HepG2 (cell line): ENCODE measurements around the gene SECTM1. TPM values are rescaled to one million over a fixed set of nuclear protein-coding genes. Genes with fewer than 3 reads are reported as not detected.

Experiments used
- CENPT ChIP-seq: sonication (generic); formaldehyde crosslinking; IDR thresholded peaks from 2 replicates; pipeline ENCODE4 v1.8.0; 2022; ENCODE audit warnings: low read depth, mild to moderate bottlenecking, moderate library complexity, missing genetic modification reagents
- DPF2 ChIP-seq: sonication (generic); formaldehyde crosslinking; IDR thresholded peaks from 2 replicates; pipeline ENCODE4 v1.4.0; 2020; ENCODE audit warnings: mild to moderate bottlenecking, low read depth, missing genetic modification reagents, borderline replicate concordance
- HIVEP1 ChIP-seq: sonication (generic); formaldehyde crosslinking; IDR thresholded peaks from 2 replicates; pipeline ENCODE4 v1.4.0; 2020; ENCODE audit warnings: mild to moderate bottlenecking, missing genetic modification reagents
- KDM4B ChIP-seq: sonication (generic); formaldehyde crosslinking; IDR thresholded peaks from 2 replicates; pipeline ENCODE4 v1.4.0; 2020; ENCODE audit warnings: missing genetic modification reagents
- MED8 ChIP-seq: sonication (generic); formaldehyde crosslinking; IDR thresholded peaks from 2 replicates; pipeline ENCODE4 v1.8.1; 2023; ENCODE audit warnings: mild to moderate bottlenecking, missing genetic modification reagents; ENCODE audit not compliant: insufficient replicate concordance
- MIER2 ChIP-seq: IDR thresholded peaks from 2 replicates; pipeline ENCODE4 v1.6.1; 2016; ENCODE audit warnings: missing biosample characterization, missing genetic modification reagents
- MTF2 ChIP-seq: sonication (generic); formaldehyde crosslinking; IDR thresholded peaks from 2 replicates; pipeline ENCODE4 v1.5.0; 2020; ENCODE audit warnings: missing genetic modification reagents, borderline replicate concordance
- NFKB2 ChIP-seq: sonication (generic); formaldehyde crosslinking; IDR thresholded peaks from 2 replicates; pipeline ENCODE4 v1.4.0; 2020; ENCODE audit warnings: missing genetic modification reagents, borderline replicate concordance
- NFYC ChIP-seq: IDR thresholded peaks from 2 replicates; pipeline ENCODE4 v1.6.1; 2016; ENCODE audit warnings: missing genetic modification reagents, missing compliant biosample characterization
- PHF5A ChIP-seq: IDR thresholded peaks from one replicate; pipeline ENCODE4 v1.6.1; 2018; ENCODE audit warnings: low read depth, missing genetic modification reagents; ENCODE audit not compliant: unreplicated experiment
- SKI ChIP-seq: fragments of 450-650 bp; IDR thresholded peaks from one replicate; pipeline ENCODE4 v1.6.1; 2018; ENCODE audit warnings: mild to moderate bottlenecking; ENCODE audit not compliant: partially characterized antibody
- SP2 ChIP-seq: sonication (generic); formaldehyde crosslinking; IDR thresholded peaks from 2 replicates; pipeline ENCODE4 v1.5.1; 2020; ENCODE audit warnings: mild to moderate bottlenecking, missing genetic modification reagents
- TGIF2 ChIP-seq: IDR thresholded peaks from 2 replicates; pipeline ENCODE4 v1.6.1; 2016; ENCODE audit warnings: control low read depth, missing compliant biosample characterization
- TRAFD1 ChIP-seq: sonication (generic); formaldehyde crosslinking; IDR thresholded peaks from 2 replicates; pipeline ENCODE4 v1.5.1; 2020; ENCODE audit warnings: missing genetic modification reagents, mild to moderate bottlenecking, borderline replicate concordance
- ZNF143 ChIP-seq: sonication (generic); formaldehyde crosslinking; IDR thresholded peaks from 2 replicates; pipeline ENCODE4 v1.4.0; 2020; ENCODE audit warnings: missing genetic modification reagents
- ZNF232 ChIP-seq: sonication (generic); formaldehyde crosslinking; IDR thresholded peaks from 2 replicates; pipeline ENCODE4 v1.4.0; 2020; ENCODE audit warnings: missing genetic modification reagents, borderline replicate concordance
- ZNF263 ChIP-seq: sonication (generic); formaldehyde crosslinking; IDR thresholded peaks from 2 replicates; pipeline ENCODE4 v1.4.0; 2020; ENCODE audit warnings: missing genetic modification reagents
- ZNF501 ChIP-seq: sonication (generic); formaldehyde crosslinking; IDR thresholded peaks from 2 replicates; pipeline ENCODE4 v1.5.1; 2020; ENCODE audit warnings: mild to moderate bottlenecking, moderate library complexity, missing genetic modification reagents
- ZNF547 ChIP-seq: sonication (generic); formaldehyde crosslinking; IDR thresholded peaks from 2 replicates; pipeline ENCODE4 v1.5.1; 2020; ENCODE audit warnings: mild to moderate bottlenecking, missing genetic modification reagents
- ZNF737 ChIP-seq: sonication (generic); formaldehyde crosslinking; IDR thresholded peaks from 2 replicates; pipeline ENCODE4 v1.5.0; 2020; ENCODE audit warnings: missing genetic modification reagents, mild to moderate bottlenecking, borderline replicate concordance
- ZNF761 ChIP-seq: sonication (generic); formaldehyde crosslinking; conservative IDR thresholded peaks from 2 replicates; pipeline ENCODE4 v1.4.0; 2020; ENCODE audit warnings: mild to moderate bottlenecking, missing genetic modification reagents
- ZNF816 ChIP-seq: sonication (generic); formaldehyde crosslinking; IDR thresholded peaks from 2 replicates; pipeline ENCODE4 v1.8.0; 2022; ENCODE audit warnings: missing genetic modification reagents, mild to moderate bottlenecking, borderline replicate concordance
- ZNF83 ChIP-seq: sonication (generic); formaldehyde crosslinking; IDR thresholded peaks from 2 replicates; pipeline ENCODE4 v1.4.0; 2020; ENCODE audit warnings: missing genetic modification reagents, mild to moderate bottlenecking, borderline replicate concordance
- ZNF883 ChIP-seq: sonication (generic); formaldehyde crosslinking; IDR thresholded peaks from 2 replicates; pipeline ENCODE4 v1.5.1; 2020; ENCODE audit warnings: mild to moderate bottlenecking, missing genetic modification reagents; ENCODE audit errors: not compliant biosample characterization
- ZNF891 ChIP-seq: sonication (generic); formaldehyde crosslinking; IDR thresholded peaks from 2 replicates; pipeline ENCODE4 v1.5.0; 2020; ENCODE audit warnings: mild to moderate bottlenecking, missing genetic modification reagents
- polyA plus RNA-seq, 8 experiments: library from polyadenylated mRNA; depleted of rRNA in 3 of 8; stranded (reverse) in 7 of 8; unstranded in 1 of 8; fragments of >200 nt; fragmentation: Illumina TruSeq in 4 of 8; extraction: Trizol in 4 of 8; gene quantifications; 2 replicates each; pipeline versions ENCODE4 v1.2.1 to v1.2.3, GENCODE V29; 2011 to 2016; ENCODE audit warnings: low read depth in 4 of 8, missing spikeins in 1 of 8, mixed read lengths in 1 of 8; ENCODE audit not compliant: insufficient read depth in 1 of 8
- total RNA-seq, 5 experiments: library from RNA; depleted of rRNA; stranded (reverse); fragments of >200 nt; fragmentation: Illumina TruSeq; extraction: Trizol; gene quantifications; 2 replicates each; pipeline ENCODE4 v1.2.3, GENCODE V29; 2016; ENCODE audit warnings: low read depth in 1 of 5
- TF ChIP-seq, protein P1 (sequence below): sonication (generic); formaldehyde crosslinking; IDR thresholded peaks from 2 replicates; pipeline ENCODE4 v1.5.0; 2020; ENCODE audit warnings: missing genetic modification reagents
- TF ChIP-seq, protein P2 (sequence below): sonication (generic); formaldehyde crosslinking; IDR thresholded peaks from 2 replicates; pipeline ENCODE4 v1.8.1; 2023; ENCODE audit warnings: mild to moderate bottlenecking, missing genetic modification reagents, borderline replicate concordance

Gene SECTM1
- total and polyA plus RNA-seq, 2 of the 13 experiments (the other 11 are each of a cell fraction or from before 2014, with no cell fraction given), result 3.5 to 5.3 TPM

- TF ChIP-seq MIER2 (CRISPR knock-in tag) (no peak), MTF2 (CRISPR knock-in tag) (no peak), NFKB2 (CRISPR knock-in tag) (peak; percentile 49; the same call in 1 of the 2 replicates), HIVEP1 (peak; percentile 55; the same call in 1 of the 2 replicates), KDM4B (no peak), ZNF232 (CRISPR knock-in tag) (0 out of 2 replicates have a peak, but pooled peaks have one; percentile 50), ZNF143 (CRISPR knock-in tag) (no peak), DPF2 (peak; percentile 48; the same call in 1 of the 2 replicates), CENPT (CRISPR knock-in tag) (no peak), PHF5A (CRISPR knock-in tag) (peak; percentile 55), ZNF891 (CRISPR knock-in tag) (peak; percentile 95; the same call in 1 of the 2 replicates), TRAFD1 (CRISPR knock-in tag) (0 out of 2 replicates have a peak, but pooled peaks have one; percentile 36), NFYC (CRISPR knock-in tag) (no peak), ZNF263 (CRISPR knock-in tag) (peak; percentile 77), ZNF883 (CRISPR knock-in tag) (peak; percentile 61), SKI (no peak), MED8 (CRISPR knock-in tag) (peak; percentile 34), ZNF816 (CRISPR knock-in tag) (no peak), ZNF761 (no peak), ZNF501 (CRISPR knock-in tag) (peak; percentile 89), ZNF737 (CRISPR knock-in tag) (0 out of 2 replicates have a peak, but pooled peaks have one; percentile 33), SP2 (peak; percentile 51; the same call in 1 of the 2 replicates), TGIF2 (CRISPR knock-in tag) (peak; percentile 56; the same call in 1 of the 2 replicates), ZNF83 (CRISPR knock-in tag) (no peak), ZNF547 (CRISPR knock-in tag) (0 out of 2 replicates have a peak, but pooled peaks have one; percentile 27)
- TF ChIP-seq, protein P1, sequence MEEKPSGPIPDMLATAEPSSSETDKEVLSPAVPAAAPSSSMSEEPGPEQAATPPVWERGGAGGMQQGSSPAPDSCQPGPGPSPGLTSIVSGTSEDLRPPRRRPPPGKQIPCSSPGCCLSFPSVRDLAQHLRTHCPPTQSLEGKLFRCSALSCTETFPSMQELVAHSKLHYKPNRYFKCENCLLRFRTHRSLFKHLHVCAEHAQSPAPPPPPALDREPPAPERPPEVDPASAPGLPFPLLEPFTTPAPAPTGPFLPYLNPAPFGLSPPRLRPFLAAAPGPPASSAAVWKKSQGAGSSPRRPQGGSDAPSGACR, result no peak
- TF ChIP-seq, protein P2, sequence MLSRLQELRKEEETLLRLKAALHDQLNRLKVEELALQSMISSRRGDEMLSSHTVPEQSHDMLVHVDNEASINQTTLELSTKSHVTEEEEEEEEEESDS (CRISPR knock-in tag), result no peak
These were observed 30.3 kb downstream of the SECTM1 start (continued) for GRCh38 chr17:82302991-82303943.
